GM12892 (cell line): ENCODE data around the gene GRID1.

Experiments used
- POLR2AphosphoS5 ChIP-seq: IDR thresholded peaks from 2 replicates; pipeline ENCODE4 v1.6.1; 2011; ENCODE audit warnings: low read depth, low read length, control low read depth
- TAF1 ChIP-seq: IDR thresholded peaks from 2 replicates; pipeline ENCODE4 v1.6.1; 2011; ENCODE audit warnings: low read depth, mild to moderate bottlenecking, control low read depth, low read length, borderline replicate concordance

DNA sequence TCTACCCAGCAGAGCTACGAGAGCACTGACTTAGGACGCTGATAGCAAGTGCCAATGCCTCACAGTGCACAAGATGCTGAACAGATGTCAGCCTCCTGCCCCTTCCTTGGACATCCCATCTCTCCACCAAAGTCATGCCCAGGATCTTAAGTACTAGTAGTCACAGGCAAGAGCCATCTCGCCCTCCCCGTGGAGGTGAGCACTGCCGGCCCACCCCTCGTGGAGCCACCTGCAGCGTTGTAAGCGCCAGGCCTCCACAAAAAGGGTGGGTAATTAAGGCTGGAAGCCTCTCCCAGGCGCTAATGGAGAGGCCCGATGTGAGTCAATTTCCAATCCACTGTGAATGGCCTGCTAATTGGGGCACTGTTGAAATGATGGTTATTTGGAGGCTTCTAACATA, 156.2 kb downstream of the GRID1 start:
- TF ChIP-seq POLR2AphosphoS5 (no peak), TAF1 (no peak)
